A549 (cell line): ENCODE data around the gene DNASE1L2. TPM values are rescaled to one million over a fixed set of nuclear protein-coding genes. Genes with fewer than 3 reads are reported as not detected.

Experiments
- ATAC-seq, 2 experiments: fragments of 200-7000 bp in 1 of 2; fragments of >200 bp in 1 of 2; cut with Nextera tagmentation in 1 of 2; cut with Tn5 transposase in 1 of 2; 3 replicates each; pipeline versions ENCODE4 v1.8.0 to v1.9.1; 2018 to 2020; ENCODE audit warnings: mild to moderate bottlenecking in 1 of 2, moderate library complexity in 1 of 2
- CTCF ChIA-PET: fragments of 300-600 bp; sonication (Branson Sonifier 250); formaldehyde crosslinking; extraction: SDS; loops from one replicate; lab custom pipeline; 2021; ENCODE audit warnings: antibody characterized with exemption, inconsistent platforms; lab: Yijun Ruan, JAX
- POLR2A ChIA-PET: fragments of 350-600 bp; formaldehyde crosslinking; extraction: SDS; loops from one replicate; lab custom pipeline; 2021; ENCODE audit warnings: antibody characterized with exemption, inconsistent platforms; lab: Yijun Ruan, JAX
- DNase-seq, 2 experiments: peaks; one replicate each; pipeline versions ENCODE4 v3.0.0 to v3.0.0-alpha.2; 2011 to 2016; ENCODE audit warnings: low read depth in 1 of 2, low spot score in 1 of 2
- FAIRE-seq: peaks from 2 replicates; lab custom pipeline; 2011; peaks lifted over from hg19 to GRCh38; lab: Jason Lieb, UNC
- H3K27ac ChIP-seq, 2 experiments: fragments of >200 bp; sonication (Bioruptor Twin); formaldehyde crosslinking; 3 replicates each; pipeline ENCODE4 v1.5.1; 2016 to 2017
- H3K4me1 ChIP-seq: fragments of >200 bp; sonication (Bioruptor Twin); formaldehyde crosslinking; 3 replicates; pipeline ENCODE4 v1.6.1; 2016
- H3K4me2 ChIP-seq: fragments of >200 bp; sonication (Bioruptor Twin); formaldehyde crosslinking; 3 replicates; pipeline ENCODE4 v1.6.1; 2016
- H3K4me3 ChIP-seq: fragments of >200 bp; sonication (Bioruptor Twin); formaldehyde crosslinking; 3 replicates; pipeline ENCODE4 v1.5.1; 2016
- H3K9me3 ChIP-seq: fragments of >200 bp; sonication (Bioruptor Twin); formaldehyde crosslinking; 3 replicates; pipeline ENCODE4 v1.6.1; 2016
- CBX8 ChIP-seq: fragments of 200-600 bp; sonication (generic); IDR thresholded peaks from 2 replicates; pipeline ENCODE4 v1.6.1; 2016
- CEBPB ChIP-seq, 2 experiments: fragments of >200 bp in 1 of 2; sonication (Bioruptor Twin) in 1 of 2; formaldehyde crosslinking in 1 of 2; IDR thresholded peaks; 2 replicates each; pipeline ENCODE4 v1.6.1; 2012 to 2016
- CHD2 ChIP-seq: fragments of 150-350 bp; IDR thresholded peaks from 2 replicates; pipeline ENCODE4 v1.6.1; 2014; ENCODE audit warnings: low read length; ENCODE audit not compliant: partially characterized antibody
- CTCF ChIP-seq: fragments of >200 bp; sonication (Bioruptor Twin); formaldehyde crosslinking; IDR thresholded peaks from 3 replicates; pipeline ENCODE4 v1.5.1; 2016
- EHF ChIP-seq: fragments of 250-450 bp; sonication (Bioruptor Pico); IDR thresholded peaks from 2 replicates; pipeline ENCODE4 v1.5.0; 2020; ENCODE audit warnings: mild to moderate bottlenecking
- EP300 ChIP-seq, 2 experiments: fragments of >200 bp; sonication (Bioruptor Twin); formaldehyde crosslinking; IDR thresholded peaks; 2 replicates in 1 of 2; 3 replicates in 1 of 2; pipeline ENCODE4 v1.6.1; 2016 to 2017
- ESRRA ChIP-seq: fragments of 150-350 bp; IDR thresholded peaks from 2 replicates; pipeline ENCODE4 v1.6.1; 2014; ENCODE audit warnings: mild to moderate bottlenecking, low read length, borderline replicate concordance
- FOSB ChIP-seq: fragments of 250-450 bp; sonication (Bioruptor Pico); IDR thresholded peaks from 2 replicates; pipeline ENCODE4 v1.5.0; 2020; ENCODE audit warnings: mild to moderate bottlenecking, moderate library complexity
- FOXS1 ChIP-seq: fragments of 250-450 bp; sonication (Bioruptor Pico); IDR thresholded peaks from 2 replicates; pipeline ENCODE4 v1.5.0; 2020; ENCODE audit warnings: mild to moderate bottlenecking, moderate library complexity
- GATA3 ChIP-seq: IDR thresholded peaks from 2 replicates; pipeline ENCODE4 v1.6.1; 2012; ENCODE audit warnings: borderline replicate concordance
- HOXB13 ChIP-seq: fragments of 250-450 bp; sonication (Bioruptor Pico); IDR thresholded peaks from 2 replicates; pipeline ENCODE4 v1.5.0; 2020; ENCODE audit warnings: low read depth, mild to moderate bottlenecking, moderate library complexity
- HOXB5 ChIP-seq: fragments of 250-450 bp; sonication (Bioruptor Pico); IDR thresholded peaks from 2 replicates; pipeline ENCODE4 v1.5.0; 2020; ENCODE audit warnings: mild to moderate bottlenecking, moderate library complexity
- JUNB ChIP-seq: fragments of >200 bp; sonication (Bioruptor Twin); formaldehyde crosslinking; IDR thresholded peaks from 2 replicates; pipeline ENCODE4 v1.6.1; 2016
- KDM1A ChIP-seq: fragments of 200-600 bp; sonication (generic); IDR thresholded peaks from 2 replicates; pipeline ENCODE4 v1.6.1; 2016; ENCODE audit warnings: low read depth, mild to moderate bottlenecking
- MAZ ChIP-seq: fragments of 150-350 bp; IDR thresholded peaks from 2 replicates; pipeline ENCODE4 v1.6.1; 2014; ENCODE audit warnings: antibody characterized with exemption, low read depth, low read length, borderline replicate concordance
- NPAS2 ChIP-seq: fragments of 250-450 bp; sonication (Bioruptor Pico); IDR thresholded peaks from 2 replicates; pipeline ENCODE4 v1.8.0; 2022; ENCODE audit warnings: mild to moderate bottlenecking, moderate library complexity, borderline replicate concordance
- RARB ChIP-seq: fragments of 250-450 bp; sonication (Bioruptor Pico); IDR thresholded peaks from 2 replicates; pipeline ENCODE4 v1.8.0; 2021; ENCODE audit warnings: mild to moderate bottlenecking, moderate library complexity
- REST ChIP-seq: fragments of 200-600 bp; sonication (generic); IDR thresholded peaks from 2 replicates; pipeline ENCODE4 v1.6.1; 2016; ENCODE audit warnings: antibody characterized with exemption, mild to moderate bottlenecking, moderate library complexity
- RFX5 ChIP-seq: fragments of 450-650 bp; IDR thresholded peaks from 2 replicates; pipeline ENCODE4 v1.7.1; 2014; ENCODE audit warnings: antibody characterized with exemption, mild to moderate bottlenecking, moderate library complexity
- RNF2 ChIP-seq: fragments of 200-600 bp; sonication (generic); IDR thresholded peaks from 2 replicates; pipeline ENCODE4 v1.6.1; 2016; ENCODE audit warnings: low read depth, mild to moderate bottlenecking, antibody characterized with exemption, moderate library complexity, borderline replicate concordance
- TFCP2L1 ChIP-seq: fragments of 250-450 bp; sonication (Bioruptor Pico); IDR thresholded peaks from 2 replicates; pipeline ENCODE4 v1.5.0; 2021; ENCODE audit warnings: mild to moderate bottlenecking
- ZC3H11A ChIP-seq: fragments of 450-650 bp; IDR thresholded peaks from 2 replicates; pipeline ENCODE4 v1.6.1; 2014; ENCODE audit warnings: antibody characterized with exemption, mild to moderate bottlenecking
- ZFP36 ChIP-seq: fragments of 450-650 bp; IDR thresholded peaks from 2 replicates; pipeline ENCODE4 v1.6.1; 2014; ENCODE audit warnings: borderline replicate concordance; ENCODE audit not compliant: partially characterized antibody
- WGBS: methylation state at CpG from one replicate; pipeline ENCODE4 v1.1.6; 2017; ENCODE audit errors: missing lambda C conversion rate; 5-methylcytosine and 5-hydroxymethylcytosine counted together
- polyA plus RNA-seq, 4 experiments: library from polyadenylated mRNA; depleted of rRNA in 3 of 4; stranded (reverse); fragments of >200 nt; fragmentation: RNase III in 1 of 4; extraction: RNeasy Plus Mini Kit Qiagen cat#74134 plus additional on column Dnase treatment in 1 of 4; gene quantifications; 2 replicates in 3 of 4; 3 replicates in 1 of 4; pipeline ENCODE4 v1.2.3, GENCODE V29; 2011 to 2017
- TF ChIP-seq, protein P1 (sequence below): fragments of 250-450 bp; sonication (Bioruptor Pico); IDR thresholded peaks from 2 replicates; pipeline ENCODE4 v1.5.0; 2020; ENCODE audit warnings: low read depth, mild to moderate bottlenecking, moderate library complexity

The DNASE1L2 gene
- polyA plus RNA-seq, 2 of the 4 experiments (the other 2 are of a cell fraction) = 0.36 to 1.2 TPM

DNA sequence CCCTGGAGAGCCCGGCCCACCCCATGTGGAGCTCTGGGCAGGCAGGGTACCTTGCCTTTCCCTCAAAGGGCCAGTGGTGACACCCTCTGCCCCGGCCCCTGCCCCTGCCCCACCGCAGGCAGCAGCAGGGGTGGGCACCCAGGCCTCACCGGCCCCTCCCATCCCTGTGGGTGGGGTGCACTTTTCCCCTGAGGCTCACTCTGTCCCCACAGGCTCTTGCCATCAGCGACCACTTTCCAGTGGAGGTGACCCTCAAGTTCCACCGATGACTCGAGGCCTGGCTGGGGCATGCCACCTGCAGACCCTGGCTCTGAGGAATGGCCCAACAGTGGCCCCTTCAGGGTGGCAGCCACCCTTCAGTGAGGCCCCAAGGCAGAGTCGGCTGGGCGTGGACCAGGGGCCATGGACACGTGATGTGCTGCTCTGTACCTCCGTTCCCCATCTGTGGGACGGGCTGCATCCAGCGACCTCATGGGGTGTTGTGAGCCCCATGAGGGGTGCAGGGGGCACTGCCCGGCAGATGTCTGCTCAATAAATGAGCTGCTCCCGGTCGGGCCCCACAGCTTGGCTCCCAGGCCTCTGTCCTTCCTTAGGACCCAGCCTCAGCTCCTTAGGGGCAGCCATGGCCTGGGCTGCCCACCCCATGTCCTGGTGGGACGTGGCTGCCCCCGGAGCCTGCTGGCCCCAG lies 2.0 kb downstream of the DNASE1L2 start:
- Histone ChIP-seq H3K4me2 (no peak overlapping the region), H3K27ac (no peak overlapping the region), H3K4me3 (no peak overlapping the region), H3K4me1 (no peaks in the 10 kb centered on the region), H3K9me3 (no peaks in the 10 kb centered on the region)
- CTCF ChIA-PET = interaction anchor here (0.7 to 1.5 kb wide), 4 partner anchors 13 to 263 kb away, joined by 3 to 8 read pairs (median 4); partner anchors contain the start of gene ECI1
- peak; percentile 3 to 7; a peak in 4 of 6 replicates for ATAC-seq
- POLR2A ChIA-PET = interaction anchor here (0.6 to 1.2 kb wide), 5 partner anchors 12 to 262 kb away, joined by 3 read pairs; partner anchors contain the start of genes ECI1 and TRAF7
- TF ChIP-seq GATA3 = no peak
- TF ChIP-seq MAZ = no peak
- TF ChIP-seq CBX8 = no peak
- no peak for TF ChIP-seq TFCP2L1 (CRISPR knock-in tag)
- no peak for TF ChIP-seq RFX5
- no peak for TF ChIP-seq NPAS2 (CRISPR knock-in tag)
- TF ChIP-seq CEBPB (IDR thresholded peaks at IDR 0.05) = no peak
- TF ChIP-seq, protein P1, sequence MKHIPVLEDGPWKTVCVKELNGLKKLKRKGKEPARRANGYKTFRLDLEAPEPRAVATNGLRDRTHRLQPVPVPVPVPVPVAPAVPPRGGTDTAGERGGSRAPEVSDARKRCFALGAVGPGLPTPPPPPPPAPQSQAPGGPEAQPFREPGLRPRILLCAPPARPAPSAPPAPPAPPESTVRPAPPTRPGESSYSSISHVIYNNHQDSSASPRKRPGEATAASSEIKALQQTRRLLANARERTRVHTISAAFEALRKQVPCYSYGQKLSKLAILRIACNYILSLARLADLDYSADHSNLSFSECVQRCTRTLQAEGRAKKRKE (CRISPR knock-in tag) = no peak
- no peak for TF ChIP-seq EP300 (IDR thresholded peaks at IDR 0.05)
- TF ChIP-seq RARB (CRISPR knock-in tag) = no peak
- TF ChIP-seq ZFP36 = no peak
- no peak for TF ChIP-seq ZC3H11A
- TF ChIP-seq HOXB13 = no peak
- TF ChIP-seq REST = no peak
- TF ChIP-seq KDM1A = no peak
- TF ChIP-seq HOXB5 (CRISPR knock-in tag) = no peak
- TF ChIP-seq CHD2 = no peak
- TF ChIP-seq RNF2 = no peak
- TF ChIP-seq EHF (CRISPR knock-in tag) = no peak
- TF ChIP-seq FOXS1 (CRISPR knock-in tag) = no peak
- no peak for FAIRE-seq
- 83% methylated on average over 10 of the region's 18 CpGs for WGBS
- no peak for DNase-seq

DNA sequence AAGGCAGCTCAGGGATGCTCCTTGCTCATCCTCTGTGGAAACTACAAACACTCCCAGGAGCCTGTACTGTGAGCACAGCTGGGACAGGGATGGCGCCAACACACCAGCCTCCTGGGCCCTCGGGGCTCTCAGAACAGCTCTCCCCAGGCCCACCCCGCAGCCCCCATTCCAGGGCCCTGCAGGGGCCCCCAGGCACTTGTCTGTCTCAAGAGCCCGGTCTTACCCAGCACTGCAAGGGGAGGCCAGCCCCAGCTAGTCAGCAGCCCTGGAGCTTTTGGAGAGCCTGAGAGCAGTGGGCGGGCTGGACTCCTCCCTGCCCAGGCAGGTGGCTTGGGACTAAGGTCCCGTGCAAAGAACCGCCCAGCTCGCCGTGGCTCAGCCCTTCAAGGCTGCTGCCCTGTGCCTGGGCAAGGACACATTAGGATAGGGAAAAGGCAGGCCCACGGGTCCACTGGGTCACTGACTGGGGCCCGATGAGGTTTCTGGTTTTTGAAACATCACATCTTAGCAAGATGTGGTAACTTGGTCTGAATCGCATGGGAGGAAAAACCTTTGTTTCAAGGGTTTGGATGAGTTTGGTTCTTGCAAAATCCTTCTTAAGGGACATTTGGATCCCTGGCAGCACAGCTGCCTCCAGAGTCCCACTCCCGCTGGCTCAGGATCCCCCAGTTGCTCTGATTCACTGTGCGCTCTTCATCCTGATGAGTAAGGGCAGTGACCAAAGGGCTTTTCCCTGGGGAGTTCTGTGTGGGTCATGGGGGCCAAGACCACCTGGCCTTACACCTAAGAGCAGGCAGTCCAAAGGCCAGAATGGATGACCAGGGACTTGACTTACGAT lies 2.8 kb downstream of the DNASE1L2 start:
- H3K4me1 ChIP-seq = no peaks in the 10 kb centered on the region
- POLR2A ChIA-PET = interaction anchor here (1.0 to 1.2 kb wide), 2 partner anchors 12 to 84 kb away, joined by 3 read pairs; partner anchors contain the start of genes ECI1 and TRAF7
- no peak for TF ChIP-seq CTCF
- TF ChIP-seq REST = no peak
- TF ChIP-seq ZC3H11A = no peak
- TF ChIP-seq ESRRA = no peak
- no peak for TF ChIP-seq FOSB (CRISPR knock-in tag)
- no peak for TF ChIP-seq RARB (CRISPR knock-in tag)
- no peak for TF ChIP-seq JUNB
- TF ChIP-seq, all 56 proteins: peak for 0
- H3K27ac ChIP-seq = no peak overlapping the region
- DNase-seq = no peak
- H3K9me3 ChIP-seq = no peaks in the 10 kb centered on the region
- H3K4me3 ChIP-seq = no peak overlapping the region
- no peak overlapping the region for H3K4me2 ChIP-seq
- FAIRE-seq = no peak
- 81% methylated on average over 8 of the region's 15 CpGs for WGBS
- CTCF ChIA-PET = interaction anchor here (0.6 to 1.5 kb wide), 5 partner anchors 13 to 263 kb away, joined by 3 to 8 read pairs (median 3); partner anchors contain the start of gene ECI1
- ATAC-seq = peak; percentile 8 to 9; a peak in 4 of 6 replicates
